ENCODE data around the gene LNX2.

DNA sequence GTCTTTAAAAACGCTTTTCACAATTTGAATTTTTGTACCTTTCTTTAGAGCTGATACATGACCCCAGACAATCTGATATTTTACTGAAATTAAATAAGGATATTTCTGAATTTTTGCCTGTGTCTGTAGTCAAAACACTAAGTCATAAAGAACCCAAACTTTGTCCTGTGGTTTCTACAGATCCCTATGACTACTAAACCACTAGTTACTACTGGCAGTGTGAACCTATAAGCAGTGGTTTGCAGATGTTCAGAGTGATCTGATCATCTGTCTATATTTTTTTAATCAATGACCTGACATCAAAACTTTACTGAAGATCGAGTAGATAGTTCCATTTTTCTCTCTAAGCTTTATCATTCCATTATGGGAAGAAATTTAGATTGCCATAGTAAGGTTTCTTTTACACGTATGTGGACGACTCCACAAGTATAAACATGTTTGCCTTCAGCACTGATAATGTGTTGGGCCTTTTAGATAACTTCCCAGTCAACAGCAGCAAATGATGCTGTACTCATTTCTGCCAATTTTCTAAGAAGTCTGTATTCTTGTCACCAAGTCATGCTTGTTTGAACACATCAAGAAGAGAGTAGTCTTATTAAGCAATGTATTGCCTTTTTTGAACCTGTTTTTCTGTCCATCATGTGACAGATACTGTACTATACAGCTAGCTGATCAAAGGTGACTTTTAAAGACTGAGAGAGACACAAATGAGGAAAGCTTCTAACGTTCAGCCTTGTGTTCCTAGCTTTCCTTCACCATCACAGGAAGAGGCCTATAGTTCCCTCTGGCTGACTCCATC, 23.2 kb upstream of the LNX2 start:
- TF ChIP-seq, protein P1, sequence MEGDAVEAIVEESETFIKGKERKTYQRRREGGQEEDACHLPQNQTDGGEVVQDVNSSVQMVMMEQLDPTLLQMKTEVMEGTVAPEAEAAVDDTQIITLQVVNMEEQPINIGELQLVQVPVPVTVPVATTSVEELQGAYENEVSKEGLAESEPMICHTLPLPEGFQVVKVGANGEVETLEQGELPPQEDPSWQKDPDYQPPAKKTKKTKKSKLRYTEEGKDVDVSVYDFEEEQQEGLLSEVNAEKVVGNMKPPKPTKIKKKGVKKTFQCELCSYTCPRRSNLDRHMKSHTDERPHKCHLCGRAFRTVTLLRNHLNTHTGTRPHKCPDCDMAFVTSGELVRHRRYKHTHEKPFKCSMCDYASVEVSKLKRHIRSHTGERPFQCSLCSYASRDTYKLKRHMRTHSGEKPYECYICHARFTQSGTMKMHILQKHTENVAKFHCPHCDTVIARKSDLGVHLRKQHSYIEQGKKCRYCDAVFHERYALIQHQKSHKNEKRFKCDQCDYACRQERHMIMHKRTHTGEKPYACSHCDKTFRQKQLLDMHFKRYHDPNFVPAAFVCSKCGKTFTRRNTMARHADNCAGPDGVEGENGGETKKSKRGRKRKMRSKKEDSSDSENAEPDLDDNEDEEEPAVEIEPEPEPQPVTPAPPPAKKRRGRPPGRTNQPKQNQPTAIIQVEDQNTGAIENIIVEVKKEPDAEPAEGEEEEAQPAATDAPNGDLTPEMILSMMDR (conservative IDR thresholded peaks at IDR 0.05; ENCODE audit: low read length) = no peak
- TF ChIP-seq EZH2phosphoT487 (IDR thresholded peaks at IDR 0.05; ENCODE audit: borderline replicate concordance) = no peak

All from Loucy (cell line).